WTC11 (cell line): ENCODE data around the gene TMEM100. TPM values are rescaled to one million over a fixed set of nuclear protein-coding genes. Genes with fewer than 3 reads are reported as not detected.

ENCODE experiments used
- ATAC-seq: fragments of 200-7000 bp; cut with Tn5 transposase; 2 replicates; pipeline ENCODE4 v1.10.0; 2021; ENCODE audit warnings: mild to moderate bottlenecking, moderate library complexity
- CTCF ChIA-PET: fragments of 300-600 bp; sonication (Branson Sonifier 250); formaldehyde crosslinking; loops from one replicate; lab custom pipeline; 2021; ENCODE audit warnings: antibody characterized with exemption; lab: Charles Lee
- POLR2A ChIA-PET: fragments of 350-600 bp; sonication (Branson Sonifier 250); formaldehyde crosslinking; loops from one replicate; lab custom pipeline; 2021; ENCODE audit warnings: antibody characterized with exemption; lab: Charles Lee
- DNase-seq: peaks from one replicate; pipeline ENCODE4 v3.0.0; 2021; ENCODE audit warnings: low spot score
- H3K27ac Mint-ChIP-seq: 2 replicates; pipeline ENCODE4 v1.8.0; 2021; ENCODE audit warnings: mixed read lengths
- H3K27me3 Mint-ChIP-seq: 2 replicates; pipeline ENCODE4 v1.8.0; 2021; ENCODE audit warnings: low read depth, mild to moderate bottlenecking, moderate library complexity, mixed read lengths
- H3K36me3 Mint-ChIP-seq: 2 replicates; pipeline ENCODE4 v1.8.0; 2021; ENCODE audit warnings: mixed read lengths
- H3K4me1 Mint-ChIP-seq: 2 replicates; pipeline ENCODE4 v1.8.0; 2022; ENCODE audit warnings: mixed read lengths
- H3K4me3 Mint-ChIP-seq: 2 replicates; pipeline ENCODE4 v1.8.0; 2021; ENCODE audit warnings: mild to moderate bottlenecking, moderate library complexity, mixed read lengths
- H3K9me3 Mint-ChIP-seq: 2 replicates; pipeline ENCODE4 v1.8.0; 2021; ENCODE audit warnings: mixed read lengths
- ATF1 ChIP-seq: sonication (generic); formaldehyde crosslinking; IDR thresholded peaks from 2 replicates; pipeline ENCODE4 v1.8.1; 2023; ENCODE audit warnings: mild to moderate bottlenecking, moderate library complexity, missing genetic modification reagents
- CREB1 ChIP-seq: sonication (generic); formaldehyde crosslinking; IDR thresholded peaks from 2 replicates; pipeline ENCODE4 v1.8.0; 2023; ENCODE audit warnings: mild to moderate bottlenecking, missing genetic modification reagents
- GABPB1 ChIP-seq: sonication (generic); formaldehyde crosslinking; IDR thresholded peaks from 2 replicates; pipeline ENCODE4 v1.8.1; 2023; ENCODE audit warnings: mild to moderate bottlenecking, missing genetic modification reagents
- GRHL2 ChIP-seq: fragments of 250-450 bp; sonication (Bioruptor Pico); IDR thresholded peaks from 2 replicates; pipeline ENCODE4 v1.8.0; 2022; ENCODE audit warnings: mild to moderate bottlenecking, moderate library complexity; ENCODE audit not compliant: insufficient replicate concordance, severe bottlenecking
- KAT7 ChIP-seq: sonication (generic); formaldehyde crosslinking; IDR thresholded peaks from 2 replicates; pipeline ENCODE4 v1.8.1; 2023; ENCODE audit warnings: missing genetic modification reagents, mild to moderate bottlenecking, borderline replicate concordance
- OVOL2 ChIP-seq: fragments of 250-450 bp; sonication (Bioruptor Pico); IDR thresholded peaks from 2 replicates; pipeline ENCODE4 v1.9.0; 2021; ENCODE audit warnings: mild to moderate bottlenecking, borderline replicate concordance
- PRRX2 ChIP-seq: fragments of 250-450 bp; sonication (Bioruptor Pico); IDR thresholded peaks from 2 replicates; pipeline ENCODE4 v1.8.0; 2021; ENCODE audit warnings: mild to moderate bottlenecking
- RELA ChIP-seq: sonication (generic); formaldehyde crosslinking; IDR thresholded peaks from 2 replicates; pipeline ENCODE4 v1.8.1; 2022; ENCODE audit warnings: missing genetic modification reagents, mild to moderate bottlenecking, borderline replicate concordance
- STAT6 ChIP-seq: sonication (generic); formaldehyde crosslinking; conservative IDR thresholded peaks from 2 replicates; pipeline ENCODE4 v1.8.1; 2023; ENCODE audit warnings: mild to moderate bottlenecking, low read depth, missing genetic modification reagents, moderate library complexity
- ZNF219 ChIP-seq: sonication (generic); formaldehyde crosslinking; IDR thresholded peaks from 2 replicates; pipeline ENCODE4 v1.8.0; 2023; ENCODE audit warnings: missing genetic modification reagents, mild to moderate bottlenecking, borderline replicate concordance
- ZNF232 ChIP-seq: sonication (generic); formaldehyde crosslinking; IDR thresholded peaks from 2 replicates; pipeline ENCODE4 v1.8.0; 2022; ENCODE audit warnings: mild to moderate bottlenecking, missing genetic modification reagents
- ZNF317 ChIP-seq: sonication (generic); formaldehyde crosslinking; IDR thresholded peaks from 2 replicates; pipeline ENCODE4 v1.8.1; 2023; ENCODE audit warnings: low read depth, mild to moderate bottlenecking, moderate library complexity, missing genetic modification reagents, borderline replicate concordance
- ZSCAN18 ChIP-seq: fragments of 250-450 bp; sonication (Bioruptor Pico); IDR thresholded peaks from 2 replicates; pipeline ENCODE4 v2.1.2; 2022; ENCODE audit warnings: mild to moderate bottlenecking, moderate library complexity
- total RNA-seq: library from RNA; stranded (reverse); gene quantifications from 3 replicates; pipeline ENCODE4 v1.2.3, GENCODE V29; 2021
- TF ChIP-seq, protein P1 (sequence below): sonication (generic); formaldehyde crosslinking; IDR thresholded peaks from 2 replicates; pipeline ENCODE4 v1.8.1; 2023; ENCODE audit warnings: mild to moderate bottlenecking, moderate library complexity, missing genetic modification reagents
- TF ChIP-seq, protein P2 (sequence below): sonication (generic); formaldehyde crosslinking; IDR thresholded peaks from 2 replicates; pipeline ENCODE4 v1.8.0; 2023; ENCODE audit warnings: missing genetic modification reagents, mild to moderate bottlenecking, borderline replicate concordance
- TF ChIP-seq, protein P3 (sequence below): sonication (generic); formaldehyde crosslinking; IDR thresholded peaks from 2 replicates; pipeline ENCODE4 v1.8.1; 2022; ENCODE audit warnings: low read depth, missing genetic modification reagents, borderline replicate concordance

TMEM100 gene
- total RNA-seq, 1 experiment from 2014 or later = 1.1 TPM

DNA sequence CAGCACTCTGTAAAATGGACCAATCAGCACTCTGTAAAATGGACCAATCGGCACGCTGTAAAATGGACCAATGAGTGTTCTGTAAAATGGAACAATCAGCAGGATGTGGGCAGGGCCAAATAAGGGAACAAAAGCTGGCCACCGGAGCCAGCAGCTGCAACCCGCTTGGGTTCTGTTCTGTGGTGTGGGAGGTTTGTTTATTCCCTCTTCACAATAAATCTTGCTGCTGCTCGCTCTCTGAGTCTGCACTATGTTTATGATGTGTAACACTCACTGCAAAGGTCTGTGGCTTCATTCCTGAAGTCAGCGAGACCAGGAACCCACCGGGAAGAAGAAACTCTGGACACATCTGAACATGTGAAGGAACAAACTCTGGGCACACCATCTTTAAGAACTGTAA is 20.5 kb downstream of the TMEM100 start:
- peaks cover 15% of the 10 kb centered on the region for H3K4me1 Mint-ChIP-seq
- ChIA-PET POLR2A (no interaction called here), CTCF (no interaction called here)
- H3K36me3 Mint-ChIP-seq = peaks cover 10% of the 10 kb centered on the region
- H3K9me3 Mint-ChIP-seq = peaks cover 26% of the 10 kb centered on the region
- H3K27ac Mint-ChIP-seq = no peak overlapping the region
- no peak overlapping the region for H3K4me3 Mint-ChIP-seq
- H3K27me3 Mint-ChIP-seq = no peaks in the 10 kb centered on the region
- no peak for DNase-seq
- TF ChIP-seq GRHL2 (CRISPR knock-in tag) = no peak
- TF ChIP-seq OVOL2 (CRISPR knock-in tag) = no peak
- TF ChIP-seq STAT6 = no peak
- TF ChIP-seq, protein P1, sequence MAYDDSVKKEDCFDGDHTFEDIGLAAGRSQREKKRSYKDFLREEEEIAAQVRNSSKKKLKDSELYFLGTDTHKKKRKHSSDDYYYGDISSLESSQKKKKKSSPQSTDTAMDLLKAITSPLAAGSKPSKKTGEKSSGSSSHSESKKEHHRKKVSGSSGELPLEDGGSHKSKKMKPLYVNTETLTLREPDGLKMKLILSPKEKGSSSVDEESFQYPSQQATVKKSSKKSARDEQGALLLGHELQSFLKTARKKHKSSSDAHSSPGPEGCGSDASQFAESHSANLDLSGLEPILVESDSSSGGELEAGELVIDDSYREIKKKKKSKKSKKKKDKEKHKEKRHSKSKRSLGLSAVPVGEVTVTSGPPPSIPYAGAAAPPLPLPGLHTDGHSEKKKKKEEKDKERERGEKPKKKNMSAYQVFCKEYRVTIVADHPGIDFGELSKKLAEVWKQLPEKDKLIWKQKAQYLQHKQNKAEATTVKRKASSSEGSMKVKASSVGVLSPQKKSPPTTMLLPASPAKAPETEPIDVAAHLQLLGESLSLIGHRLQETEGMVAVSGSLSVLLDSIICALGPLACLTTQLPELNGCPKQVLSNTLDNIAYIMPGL (CRISPR knock-in tag) = no peak
- no peak for TF ChIP-seq GABPB1 (CRISPR knock-in tag)
- no peak for ATAC-seq

DNA sequence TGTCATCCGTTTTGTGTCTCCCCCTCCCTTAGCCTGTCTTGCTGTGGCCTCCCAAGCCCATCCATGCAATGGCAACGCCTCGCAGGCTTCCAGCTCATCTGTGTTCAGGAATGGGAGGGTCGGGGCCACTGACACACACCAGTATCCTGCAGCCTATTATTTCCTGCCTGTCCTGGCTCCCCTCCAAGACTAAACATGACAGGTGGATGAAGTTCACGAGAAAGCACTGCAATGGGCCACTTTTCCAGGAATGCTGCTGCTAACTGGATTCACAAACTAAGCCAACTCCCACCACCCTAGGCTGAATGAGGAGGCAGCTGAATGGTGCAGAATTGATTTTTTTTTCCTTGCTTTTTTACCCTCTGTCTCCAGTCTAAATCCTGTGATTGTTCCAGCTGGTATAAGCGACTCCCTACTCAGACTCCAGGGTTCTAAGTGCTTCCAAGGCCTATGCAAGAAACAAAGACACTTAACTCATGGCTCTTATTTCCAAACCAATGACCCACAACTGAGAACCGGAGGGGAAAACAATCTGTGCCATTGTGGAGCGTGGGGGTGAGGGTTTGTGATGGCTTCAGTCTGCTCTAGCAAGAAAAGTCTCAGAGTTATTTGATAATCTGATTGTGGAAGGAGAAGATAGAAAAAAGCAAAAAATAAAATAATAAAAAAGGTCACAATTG is 23.3 kb downstream of the TMEM100 start:
- POLR2A ChIA-PET = no interaction called here
- Mint-ChIP-seq H3K27me3 (no peaks in the 10 kb centered on the region), H3K36me3 (peaks cover 10% of the 10 kb centered on the region), H3K27ac (no peak overlapping the region), H3K9me3 (peaks cover 26% of the 10 kb centered on the region), H3K4me1 (no peaks in the 10 kb centered on the region), H3K4me3 (no peak overlapping the region)
- ATAC-seq (no peak), DNase-seq (no peak)
- TF ChIP-seq, protein P2, sequence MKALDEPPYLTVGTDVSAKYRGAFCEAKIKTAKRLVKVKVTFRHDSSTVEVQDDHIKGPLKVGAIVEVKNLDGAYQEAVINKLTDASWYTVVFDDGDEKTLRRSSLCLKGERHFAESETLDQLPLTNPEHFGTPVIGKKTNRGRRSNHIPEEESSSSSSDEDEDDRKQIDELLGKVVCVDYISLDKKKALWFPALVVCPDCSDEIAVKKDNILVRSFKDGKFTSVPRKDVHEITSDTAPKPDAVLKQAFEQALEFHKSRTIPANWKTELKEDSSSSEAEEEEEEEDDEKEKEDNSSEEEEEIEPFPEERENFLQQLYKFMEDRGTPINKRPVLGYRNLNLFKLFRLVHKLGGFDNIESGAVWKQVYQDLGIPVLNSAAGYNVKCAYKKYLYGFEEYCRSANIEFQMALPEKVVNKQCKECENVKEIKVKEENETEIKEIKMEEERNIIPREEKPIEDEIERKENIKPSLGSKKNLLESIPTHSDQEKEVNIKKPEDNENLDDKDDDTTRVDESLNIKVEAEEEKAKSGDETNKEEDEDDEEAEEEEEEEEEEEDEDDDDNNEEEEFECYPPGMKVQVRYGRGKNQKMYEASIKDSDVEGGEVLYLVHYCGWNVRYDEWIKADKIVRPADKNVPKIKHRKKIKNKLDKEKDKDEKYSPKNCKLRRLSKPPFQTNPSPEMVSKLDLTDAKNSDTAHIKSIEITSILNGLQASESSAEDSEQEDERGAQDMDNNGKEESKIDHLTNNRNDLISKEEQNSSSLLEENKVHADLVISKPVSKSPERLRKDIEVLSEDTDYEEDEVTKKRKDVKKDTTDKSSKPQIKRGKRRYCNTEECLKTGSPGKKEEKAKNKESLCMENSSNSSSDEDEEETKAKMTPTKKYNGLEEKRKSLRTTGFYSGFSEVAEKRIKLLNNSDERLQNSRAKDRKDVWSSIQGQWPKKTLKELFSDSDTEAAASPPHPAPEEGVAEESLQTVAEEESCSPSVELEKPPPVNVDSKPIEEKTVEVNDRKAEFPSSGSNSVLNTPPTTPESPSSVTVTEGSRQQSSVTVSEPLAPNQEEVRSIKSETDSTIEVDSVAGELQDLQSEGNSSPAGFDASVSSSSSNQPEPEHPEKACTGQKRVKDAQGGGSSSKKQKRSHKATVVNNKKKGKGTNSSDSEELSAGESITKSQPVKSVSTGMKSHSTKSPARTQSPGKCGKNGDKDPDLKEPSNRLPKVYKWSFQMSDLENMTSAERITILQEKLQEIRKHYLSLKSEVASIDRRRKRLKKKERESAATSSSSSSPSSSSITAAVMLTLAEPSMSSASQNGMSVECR (CRISPR knock-in tag) = no peak
- TF ChIP-seq CREB1 (CRISPR knock-in tag) = no peak
- TF ChIP-seq STAT6 = no peak
- no peak for TF ChIP-seq PRRX2 (CRISPR knock-in tag)
- no peak for TF ChIP-seq ZSCAN18 (CRISPR knock-in tag)
- no peak for TF ChIP-seq ATF1 (CRISPR knock-in tag)
- TF ChIP-seq ZNF232 (CRISPR knock-in tag) = no peak
- TF ChIP-seq GRHL2 (CRISPR knock-in tag) = no peak
- TF ChIP-seq ZNF317 (CRISPR knock-in tag) = no peak
- no peak for TF ChIP-seq RELA (CRISPR knock-in tag)
- TF ChIP-seq ZNF219 (CRISPR knock-in tag) = no peak
- TF ChIP-seq KAT7 (CRISPR knock-in tag) = no peak
- TF ChIP-seq, protein P3, sequence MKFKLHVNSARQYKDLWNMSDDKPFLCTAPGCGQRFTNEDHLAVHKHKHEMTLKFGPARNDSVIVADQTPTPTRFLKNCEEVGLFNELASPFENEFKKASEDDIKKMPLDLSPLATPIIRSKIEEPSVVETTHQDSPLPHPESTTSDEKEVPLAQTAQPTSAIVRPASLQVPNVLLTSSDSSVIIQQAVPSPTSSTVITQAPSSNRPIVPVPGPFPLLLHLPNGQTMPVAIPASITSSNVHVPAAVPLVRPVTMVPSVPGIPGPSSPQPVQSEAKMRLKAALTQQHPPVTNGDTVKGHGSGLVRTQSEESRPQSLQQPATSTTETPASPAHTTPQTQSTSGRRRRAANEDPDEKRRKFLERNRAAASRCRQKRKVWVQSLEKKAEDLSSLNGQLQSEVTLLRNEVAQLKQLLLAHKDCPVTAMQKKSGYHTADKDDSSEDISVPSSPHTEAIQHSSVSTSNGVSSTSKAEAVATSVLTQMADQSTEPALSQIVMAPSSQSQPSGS (CRISPR knock-in tag) = no peak
- CTCF ChIA-PET = no interaction called here
